Left kidney (tissue), 2 donors: ENCODE measurements around the gene ITGA11. TPM values are rescaled to one million over a fixed set of nuclear protein-coding genes. Genes with fewer than 3 reads are reported as not detected.

Experiments
- DNase-seq: peaks from one replicate; pipeline ENCODE4 v3.0.0-alpha.2; 2013
- polyA plus RNA-seq: library from polyadenylated mRNA; unstranded; fragments of 120-200 nt; gene quantifications from one replicate; pipeline ENCODE4 v1.2.1, GENCODE V29; 2013; ENCODE audit not compliant: insufficient read length

Gene ITGA11
- polyA plus RNA-seq, 1 donor, result 3.6 TPM

DNA sequence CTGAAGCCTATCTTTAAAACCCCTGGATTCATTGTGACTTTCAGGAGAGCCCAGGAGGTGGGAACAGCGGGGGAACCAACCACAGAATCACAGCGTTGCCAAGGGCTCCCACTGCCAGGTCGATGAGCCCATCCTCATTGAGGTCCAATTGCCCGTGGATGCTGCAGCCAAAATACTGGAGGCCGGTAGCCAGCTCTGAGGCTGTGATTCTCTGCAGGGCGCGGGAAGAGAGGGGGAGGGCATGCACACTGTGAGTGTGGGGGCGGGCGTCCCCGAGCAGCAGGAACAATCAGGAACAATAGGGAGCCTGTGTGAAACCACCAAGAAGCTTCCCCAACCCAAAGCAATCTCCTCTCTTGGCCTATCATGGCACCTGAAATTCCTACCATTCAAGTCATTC is 101.1 kb downstream of the ITGA11 start:
- no peak for DNase-seq

DNA sequence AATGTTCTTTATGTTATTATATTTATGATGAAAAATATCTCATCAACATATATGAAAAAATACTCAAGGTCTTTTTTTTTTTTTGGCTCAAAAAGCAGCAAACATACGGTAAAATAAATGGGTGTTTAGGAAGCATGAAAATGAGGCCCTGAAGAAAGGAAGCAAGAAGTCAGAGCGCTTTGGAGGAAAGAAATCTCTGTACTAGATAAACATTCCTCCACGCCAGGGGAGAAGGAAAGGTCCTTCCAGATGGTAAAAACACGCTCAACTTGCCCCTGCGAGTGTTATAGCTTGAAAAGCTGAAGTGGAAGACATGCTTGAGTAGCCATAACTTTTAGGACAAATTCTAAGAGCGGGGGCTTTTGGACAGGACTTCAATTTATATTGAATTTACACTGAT is 101.5 kb downstream of the ITGA11 start:
- no peak for DNase-seq

- no peak for DNase-seq
Observed at GRCh38 chr15:68328964-68329363, 103.0 kb downstream of the ITGA11 start.

- no peak for DNase-seq
Observed at GRCh38 chr15:68328443-68328842, 103.5 kb downstream of the ITGA11 start.

DNA sequence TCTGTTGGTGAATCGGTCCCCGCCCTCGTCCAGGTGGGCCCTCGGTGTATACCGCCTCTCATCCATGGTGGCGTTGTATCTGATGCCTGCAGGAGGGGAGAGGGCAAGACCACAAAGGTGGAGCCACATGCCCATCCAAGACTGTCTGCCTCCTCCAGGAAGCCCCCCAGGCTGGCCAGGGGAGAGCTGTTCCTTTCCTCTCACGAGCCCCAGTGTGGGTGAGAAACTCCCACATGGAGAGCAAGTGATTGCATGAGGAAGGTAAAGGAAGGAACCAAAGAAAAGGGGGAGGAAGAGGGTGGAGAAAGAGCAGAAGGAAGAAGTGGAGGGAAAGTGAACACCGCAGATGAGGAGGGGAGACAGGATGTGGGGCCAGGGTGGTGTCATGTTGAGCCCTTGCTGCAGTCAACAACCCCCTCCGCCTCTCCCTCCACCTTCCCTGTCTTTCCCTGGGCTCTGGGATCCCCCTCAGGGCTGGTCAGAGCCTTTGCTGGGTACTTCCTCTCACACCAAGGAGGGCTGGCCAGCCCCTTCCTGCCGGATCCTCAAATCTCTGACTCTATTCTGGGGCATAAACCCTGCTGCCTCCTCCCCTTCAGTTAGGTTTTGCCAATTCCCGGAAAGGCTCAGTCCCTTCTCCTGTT is 105.1 kb downstream of the ITGA11 start:
- DNase-seq, result no peak

DNA sequence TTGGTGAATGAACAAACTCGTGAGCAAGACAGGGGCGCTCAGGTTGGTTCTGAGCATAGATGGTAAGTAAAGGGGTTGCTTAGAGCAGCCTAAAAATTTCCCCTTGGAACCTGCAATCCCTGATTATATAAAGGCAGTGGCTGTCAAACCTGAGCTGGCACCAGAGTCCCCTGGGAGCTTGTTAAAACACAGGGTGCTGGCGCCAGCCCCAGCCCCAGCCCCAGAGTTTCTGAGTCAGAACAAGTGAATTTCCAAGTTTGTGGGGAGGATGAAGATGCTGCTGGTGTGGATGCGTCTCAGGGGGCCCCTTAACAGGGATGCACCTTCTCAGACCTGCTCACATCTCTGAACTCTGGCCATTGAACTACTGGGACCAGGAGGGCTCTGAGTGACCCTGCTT is 106.2 kb downstream of the ITGA11 start:
- no peak for DNase-seq

- no peak for DNase-seq
Observed at GRCh38 chr15:68322796-68323195, 109.2 kb downstream of the ITGA11 start.

- DNase-seq, result no peak
Observed at GRCh38 chr15:68321229-68321628, 110.7 kb downstream of the ITGA11 start.

GRCh38 chr15:68319997-68320396 is 112.0 kb downstream of the ITGA11 start:
- DNase-seq, result no peak

- no peak for DNase-seq
Observed at GRCh38 chr15:68318931-68319909, 112.7 kb downstream of the ITGA11 start.

- DNase-seq, result no peak
Observed at GRCh38 chr15:68318008-68318835, 113.7 kb downstream of the ITGA11 start.

DNA sequence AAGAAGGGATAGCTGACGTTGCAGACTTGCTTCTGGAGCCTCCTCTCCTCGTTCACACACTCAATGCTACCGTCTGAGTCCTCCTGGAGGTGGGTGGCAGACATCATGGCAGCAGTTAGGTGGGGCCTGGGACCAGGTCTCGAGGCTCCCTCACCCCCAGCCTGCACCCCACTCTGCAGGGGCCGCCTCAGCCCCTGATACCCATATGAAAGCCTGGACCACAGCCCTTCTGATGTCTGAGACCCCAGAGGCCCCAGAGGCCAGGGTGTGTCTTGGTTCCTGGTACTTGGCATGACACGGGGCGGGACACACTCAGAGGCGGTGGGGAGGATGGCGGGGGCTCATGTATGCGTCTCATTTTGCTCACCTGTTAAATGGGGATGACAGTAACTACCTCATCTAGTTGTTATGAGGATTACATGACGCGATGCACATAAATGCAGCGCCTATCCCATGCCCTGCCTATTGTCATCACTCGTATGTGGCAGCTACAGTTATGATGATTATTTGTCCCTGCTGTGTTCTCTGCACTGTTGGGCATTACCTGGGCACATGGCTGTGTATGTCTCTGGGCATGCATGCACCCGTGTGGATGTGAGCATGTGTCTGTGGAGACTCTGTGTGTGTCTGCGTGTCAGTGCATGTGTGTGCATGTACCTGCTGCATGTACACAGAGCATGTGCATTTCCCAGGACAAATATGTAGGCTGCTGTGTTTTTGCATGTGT is 114.5 kb downstream of the ITGA11 start:
- no peak for DNase-seq

GRCh38 chr15:68316061-68316804 is 115.7 kb downstream of the ITGA11 start:
- DNase-seq, result no peak

DNA sequence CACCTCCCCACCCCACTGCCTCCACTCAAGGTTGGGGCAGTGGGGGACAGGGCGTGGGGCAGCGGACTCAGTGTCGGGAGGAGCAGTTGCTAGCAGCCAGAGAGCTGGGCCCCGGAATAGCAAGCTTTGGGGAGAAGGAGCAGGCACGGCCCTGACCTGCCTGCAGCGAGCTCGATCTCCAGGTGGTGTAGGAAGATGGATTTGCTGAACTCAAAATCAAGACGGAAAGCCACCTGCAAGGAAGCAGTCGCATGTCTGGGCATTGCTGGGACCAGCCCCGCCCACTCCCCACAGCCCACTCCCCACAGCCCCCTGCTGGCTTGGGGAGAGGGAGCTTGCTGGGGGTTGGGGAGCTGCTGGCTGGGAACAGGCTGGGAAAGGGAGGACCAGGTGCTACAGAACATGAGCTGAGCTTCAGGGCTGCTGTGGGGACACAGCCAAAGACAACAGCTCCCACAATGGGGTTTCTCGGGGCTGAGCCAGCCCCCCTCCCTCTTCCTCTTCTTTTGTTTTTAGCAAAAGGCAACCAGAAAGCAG is 116.4 kb downstream of the ITGA11 start:
- no peak for DNase-seq

- DNase-seq, result no peak
Observed at GRCh38 chr15:68315035-68315434, 116.9 kb downstream of the ITGA11 start.

DNA sequence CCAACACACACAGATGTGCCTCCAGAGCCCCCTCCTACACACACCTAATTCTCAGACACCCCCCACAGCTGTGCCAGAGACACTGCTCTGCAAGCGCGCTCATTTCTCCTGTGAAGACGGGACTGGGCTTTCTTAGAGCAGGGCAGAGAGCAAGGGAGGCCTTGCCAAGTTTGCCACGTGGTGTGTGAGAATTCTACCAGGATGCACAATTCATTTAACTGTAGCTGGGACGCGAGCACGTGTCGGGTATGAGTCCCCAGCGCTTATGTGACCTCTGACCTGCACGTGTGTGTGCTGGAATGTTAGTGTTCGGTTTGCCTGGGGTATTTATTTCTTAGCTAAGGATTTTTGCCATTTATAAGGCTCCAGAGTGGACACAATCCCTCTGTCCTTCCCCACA is 117.4 kb downstream of the ITGA11 start:
- DNase-seq, result no peak

DNA sequence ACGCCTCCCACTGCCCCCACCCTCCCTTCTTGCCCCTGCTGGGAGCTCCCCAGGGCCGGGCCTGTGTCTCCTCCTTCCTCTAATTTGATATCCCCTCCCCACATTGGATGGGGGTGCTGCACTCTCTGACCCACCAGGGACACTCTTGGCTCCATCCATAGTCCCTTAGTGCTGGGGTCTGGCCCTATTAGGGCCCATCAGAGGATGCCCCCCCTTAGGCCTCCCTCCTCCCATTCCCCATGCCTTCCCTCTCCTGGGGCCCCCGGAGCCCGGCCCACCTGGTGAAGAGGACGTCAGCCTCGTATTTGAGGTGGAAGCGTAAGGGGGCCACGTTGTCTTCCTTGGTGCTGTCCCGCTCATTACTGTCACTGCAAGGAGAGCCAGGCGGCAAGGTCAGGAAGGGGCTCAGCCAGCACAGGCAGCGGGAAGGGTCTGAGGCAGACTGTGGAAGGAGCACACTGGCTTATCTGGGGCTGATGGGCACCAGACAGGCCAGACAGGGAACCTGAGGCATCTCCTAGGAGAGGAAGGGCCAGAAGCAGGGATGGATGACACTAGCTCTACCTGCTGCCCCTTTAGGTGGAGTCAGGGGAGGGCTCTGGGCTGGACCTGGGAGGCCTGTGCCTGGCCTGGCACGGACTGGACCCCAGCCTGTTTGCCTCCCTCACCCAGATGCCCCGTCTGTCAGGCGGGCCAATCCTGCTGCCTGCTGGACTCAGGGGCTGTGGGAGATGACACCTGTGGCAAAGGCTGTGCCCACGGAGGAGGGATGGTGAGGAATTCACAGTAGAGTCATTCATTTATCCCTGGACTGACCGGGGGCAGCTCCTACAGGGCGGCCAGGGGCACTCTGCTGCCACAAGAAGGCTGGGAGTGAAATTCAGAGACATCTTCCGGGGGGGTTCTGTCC is 118.2 kb downstream of the ITGA11 start:
- no peak for DNase-seq

- DNase-seq, result no peak
Observed at GRCh38 chr15:68312701-68313204, 119.2 kb downstream of the ITGA11 start.

DNA sequence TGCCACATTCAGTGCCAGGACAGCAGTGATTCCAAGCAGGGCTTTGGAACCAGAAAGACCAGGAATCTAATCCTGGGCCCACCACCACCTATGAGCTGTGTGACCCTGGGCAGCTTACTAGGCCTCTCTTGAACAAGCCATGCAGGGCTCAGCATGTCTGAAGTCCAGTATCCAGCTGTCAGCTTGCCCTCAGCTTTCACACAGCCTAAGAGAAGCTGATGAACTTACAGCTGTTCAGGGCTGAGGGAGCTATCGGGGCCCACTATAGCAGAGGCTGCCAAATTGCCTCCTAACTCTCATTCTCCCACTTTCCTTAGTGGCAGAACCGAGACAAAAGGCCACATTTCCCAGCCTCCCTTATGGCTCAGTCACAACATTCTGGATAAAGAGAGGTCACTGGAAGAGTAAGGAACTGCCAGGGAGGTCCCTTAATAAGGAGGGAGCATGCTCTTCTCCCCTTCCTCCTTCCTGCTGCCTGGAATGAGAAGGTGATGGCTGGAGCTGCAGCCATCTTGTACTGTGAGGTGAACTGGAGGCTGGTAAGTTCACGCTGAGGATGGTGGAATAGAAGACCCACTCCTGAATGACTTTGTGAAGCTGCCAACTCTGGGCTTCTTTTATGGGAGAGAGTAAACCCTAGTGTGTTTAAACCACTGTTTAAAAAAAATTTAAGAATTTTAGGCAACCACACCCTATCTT is 120.0 kb downstream of the ITGA11 start:
- no peak for DNase-seq
